ENCODE measurements around the gene HOXA3. TPM values are rescaled to one million over a fixed set of nuclear protein-coding genes. Genes with fewer than 3 reads are reported as not detected.

HOXA3 gene
- total RNA-seq, 1 donor from 2014 or later: not detected

DNA sequence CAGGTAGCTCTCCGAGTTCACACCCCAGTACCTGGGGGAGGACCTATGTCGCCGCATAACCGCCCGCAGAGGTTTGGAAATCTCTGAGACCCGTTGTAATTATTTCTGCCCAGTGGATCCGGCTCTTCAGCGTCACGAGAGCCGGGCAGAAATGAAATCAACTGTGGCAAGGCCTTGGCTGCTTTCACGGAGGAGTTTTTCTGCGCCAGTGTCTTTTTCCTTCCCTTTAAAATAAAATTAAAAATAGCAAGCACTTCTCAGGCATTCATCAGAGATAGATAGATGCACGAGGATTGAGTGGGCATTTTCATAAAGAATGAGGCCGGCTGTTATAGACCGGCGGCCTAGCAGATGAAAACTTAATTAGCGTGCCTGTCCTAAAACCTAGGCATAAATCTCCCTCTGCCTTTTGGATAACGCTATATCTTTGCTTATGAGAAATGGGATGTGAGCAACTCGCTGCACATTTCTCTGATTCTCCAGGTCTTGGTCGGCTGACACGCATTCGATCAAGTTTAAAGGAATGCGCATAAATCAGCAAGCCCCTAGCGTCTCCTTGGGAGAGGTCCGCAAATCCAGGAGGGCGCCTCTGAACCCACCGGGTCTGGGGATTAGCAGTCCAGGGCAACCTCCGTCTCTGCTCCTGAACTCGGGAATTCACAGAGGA is 41.1 kb upstream of the HOXA3 start:
- no peaks in the 10 kb centered on the region for H3K9me3 Mint-ChIP-seq
- no peaks in the 10 kb centered on the region for H3K36me3 Mint-ChIP-seq (ENCODE audit: low read depth)
- no peak for DNase-seq
- H3K4me1 Mint-ChIP-seq: peaks cover 3% of the 10 kb centered on the region
- H3K27me3 Mint-ChIP-seq: peaks cover 85% of the 10 kb centered on the region
- intact Hi-C loops (cut with micrococcal nuclease): no loop called here
- H3K27ac Mint-ChIP-seq: no peak overlapping the region
- peak overlapping the region; percentile 15 for H3K4me3 Mint-ChIP-seq

DNA sequence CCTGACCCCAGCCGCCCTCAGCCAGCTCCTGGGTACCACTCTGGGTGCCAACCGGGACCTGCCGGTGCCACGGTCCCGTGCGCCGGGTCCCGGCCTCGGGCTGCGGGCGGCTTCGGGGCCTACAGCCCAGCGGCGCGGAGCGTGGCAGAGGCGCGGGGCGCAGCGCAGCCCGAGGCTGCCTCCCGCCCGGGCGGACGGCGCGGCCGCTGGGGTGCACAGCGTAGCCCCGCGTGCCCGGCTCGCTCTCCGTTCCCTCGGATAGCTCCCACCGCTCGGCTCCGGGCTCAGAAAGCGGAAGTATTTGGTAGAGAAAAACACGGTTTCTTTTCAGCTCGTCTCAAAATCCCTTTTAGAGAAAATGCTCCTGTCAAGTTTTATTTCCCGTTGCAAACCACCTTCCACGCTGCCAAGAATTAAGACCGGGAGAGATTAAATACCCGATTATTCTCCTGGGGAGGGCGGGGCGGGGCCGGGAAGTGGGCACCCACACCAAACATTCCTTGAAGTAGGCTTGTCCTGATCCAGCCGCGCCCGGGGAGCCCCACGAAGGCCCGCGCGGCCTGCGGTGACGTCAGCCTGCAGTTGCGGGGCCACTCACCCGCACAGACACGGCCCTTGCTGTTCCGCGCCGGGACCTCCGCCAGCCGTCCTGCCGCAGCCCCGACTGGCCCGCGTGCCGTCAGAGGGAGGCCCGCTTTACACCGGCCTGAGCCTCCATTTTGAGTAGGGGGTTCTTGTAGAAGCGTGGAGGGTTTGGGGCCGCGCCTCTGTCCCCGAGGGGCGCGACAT is 40.4 kb upstream of the HOXA3 start:
- H3K27me3 Mint-ChIP-seq: peaks cover 85% of the 10 kb centered on the region

GRCh38 chr7:27191833-27192545 is 39.6 kb upstream of the HOXA3 start:
- no peak overlapping the region for H3K27ac Mint-ChIP-seq
- H3K27me3 Mint-ChIP-seq: peaks cover 85% of the 10 kb centered on the region
- no peak for DNase-seq
- peaks cover 5% of the 10 kb centered on the region for H3K4me1 Mint-ChIP-seq
- H3K36me3 Mint-ChIP-seq (ENCODE audit: low read depth): no peaks in the 10 kb centered on the region
- intact Hi-C loops (cut with micrococcal nuclease): no loop called here
- H3K4me3 Mint-ChIP-seq: no peak overlapping the region
- H3K9me3 Mint-ChIP-seq: no peaks in the 10 kb centered on the region

More for the DNA sequence above, 40.4 kb upstream of the HOXA3 start:
- H3K4me3 Mint-ChIP-seq: no peak overlapping the region
- peaks cover 5% of the 10 kb centered on the region for H3K4me1 Mint-ChIP-seq
- no peaks in the 10 kb centered on the region for H3K36me3 Mint-ChIP-seq (ENCODE audit: low read depth)
- no peak for DNase-seq
- no peak overlapping the region for H3K27ac Mint-ChIP-seq
- no peaks in the 10 kb centered on the region for H3K9me3 Mint-ChIP-seq
- intact Hi-C loops (cut with micrococcal nuclease): no loop called here

GRCh38 chr7:27191161-27191731 is 38.9 kb upstream of the HOXA3 start:
- peaks cover 5% of the 10 kb centered on the region for H3K4me1 Mint-ChIP-seq
- intact Hi-C loops (cut with micrococcal nuclease): no loop called here
- no peaks in the 10 kb centered on the region for H3K9me3 Mint-ChIP-seq
- no peak overlapping the region for H3K27ac Mint-ChIP-seq
- peaks cover 86% of the 10 kb centered on the region for H3K27me3 Mint-ChIP-seq
- no peak for DNase-seq
- H3K4me3 Mint-ChIP-seq: no peak overlapping the region
- H3K36me3 Mint-ChIP-seq (ENCODE audit: low read depth): no peaks in the 10 kb centered on the region

DNA sequence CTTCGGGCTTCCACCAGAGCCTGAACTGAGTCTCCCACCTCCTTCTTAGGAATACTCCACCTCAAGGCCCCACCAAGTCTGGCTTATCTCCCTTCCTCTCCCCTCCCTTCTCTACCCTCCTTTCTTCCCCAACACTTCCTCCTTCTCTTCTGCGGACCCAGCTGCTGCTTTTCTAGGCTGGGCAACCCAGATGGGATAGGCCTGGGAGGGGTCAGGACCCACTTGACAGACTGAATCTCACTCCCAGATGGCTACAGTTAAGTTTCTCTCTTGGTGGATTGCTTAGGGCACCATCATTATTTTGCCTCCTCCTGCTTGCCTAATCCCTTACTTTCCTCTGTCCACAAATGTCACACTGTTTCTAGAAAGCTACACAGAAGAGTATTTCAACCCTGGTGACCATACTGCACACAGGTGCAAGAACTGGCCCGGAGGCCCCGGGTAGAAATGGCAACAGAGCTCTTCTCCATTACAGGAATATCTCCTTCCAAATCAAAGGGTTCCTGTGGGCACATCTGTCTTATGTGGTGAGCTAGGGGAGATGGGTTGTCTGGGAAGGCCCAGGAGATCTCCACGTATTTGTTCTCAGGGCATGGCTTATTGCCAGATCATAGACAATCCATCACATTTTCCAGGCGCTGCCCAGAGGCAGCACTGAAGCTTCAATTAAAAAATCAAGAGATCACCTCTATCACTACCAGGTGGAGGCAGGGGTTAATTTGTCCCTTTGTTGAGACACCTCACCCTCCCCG is 37.8 kb upstream of the HOXA3 start:
- Mint-ChIP-seq H3K4me3 (no peak overlapping the region), H3K4me1 (peaks cover 11% of the 10 kb centered on the region)
- DNase-seq: no peak

DNA sequence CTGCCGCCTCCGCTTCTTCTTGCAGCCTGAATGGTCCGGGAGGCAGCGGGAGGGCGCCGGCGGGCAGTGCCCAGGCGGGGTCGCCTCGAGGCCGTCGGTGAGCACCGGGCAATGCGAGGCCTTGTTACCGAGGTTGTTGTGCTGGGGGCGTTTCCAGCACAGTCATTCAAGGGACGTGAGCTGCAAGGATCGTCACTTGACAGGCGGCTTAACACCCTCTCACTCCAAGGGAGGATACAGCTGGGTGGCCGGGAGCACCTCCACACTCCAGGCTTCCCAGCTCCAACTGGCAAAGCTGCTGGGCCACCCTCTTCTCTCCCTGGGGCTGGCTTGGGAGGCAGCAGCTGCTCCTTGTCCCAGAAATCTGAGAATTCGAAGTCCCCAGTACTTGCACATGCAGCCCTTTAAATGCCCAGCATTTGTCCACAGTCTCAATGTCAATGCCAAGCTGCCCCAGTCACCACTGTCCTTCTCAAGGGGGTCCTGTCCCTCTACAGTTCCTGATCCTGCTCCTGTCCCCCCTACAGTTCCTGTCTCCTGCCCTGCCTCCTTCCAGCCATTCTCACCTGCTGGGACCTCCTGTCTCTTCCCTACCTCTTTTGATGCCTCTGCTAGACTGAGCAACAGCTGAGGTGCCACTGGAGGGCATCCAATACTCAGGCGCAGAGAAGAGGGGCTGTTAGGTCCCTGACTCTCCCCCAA is 37.1 kb upstream of the HOXA3 start:
- Mint-ChIP-seq H3K4me1 (peaks cover 15% of the 10 kb centered on the region), H3K27me3 (peaks cover 89% of the 10 kb centered on the region), H3K4me3 (no peak overlapping the region), H3K27ac (no peak overlapping the region), H3K9me3 (no peaks in the 10 kb centered on the region), H3K36me3 (ENCODE audit: low read depth) (peaks cover 8% of the 10 kb centered on the region)
- no peak for DNase-seq
- intact Hi-C loops (cut with micrococcal nuclease): no loop called here

More for the DNA sequence above, 37.8 kb upstream of the HOXA3 start:
- Mint-ChIP-seq H3K27ac (no peak overlapping the region), H3K27me3 (peaks cover 90% of the 10 kb centered on the region), H3K36me3 (ENCODE audit: low read depth) (peaks cover 3% of the 10 kb centered on the region), H3K9me3 (no peaks in the 10 kb centered on the region)
- intact Hi-C loops (cut with micrococcal nuclease): no loop called here

DNA sequence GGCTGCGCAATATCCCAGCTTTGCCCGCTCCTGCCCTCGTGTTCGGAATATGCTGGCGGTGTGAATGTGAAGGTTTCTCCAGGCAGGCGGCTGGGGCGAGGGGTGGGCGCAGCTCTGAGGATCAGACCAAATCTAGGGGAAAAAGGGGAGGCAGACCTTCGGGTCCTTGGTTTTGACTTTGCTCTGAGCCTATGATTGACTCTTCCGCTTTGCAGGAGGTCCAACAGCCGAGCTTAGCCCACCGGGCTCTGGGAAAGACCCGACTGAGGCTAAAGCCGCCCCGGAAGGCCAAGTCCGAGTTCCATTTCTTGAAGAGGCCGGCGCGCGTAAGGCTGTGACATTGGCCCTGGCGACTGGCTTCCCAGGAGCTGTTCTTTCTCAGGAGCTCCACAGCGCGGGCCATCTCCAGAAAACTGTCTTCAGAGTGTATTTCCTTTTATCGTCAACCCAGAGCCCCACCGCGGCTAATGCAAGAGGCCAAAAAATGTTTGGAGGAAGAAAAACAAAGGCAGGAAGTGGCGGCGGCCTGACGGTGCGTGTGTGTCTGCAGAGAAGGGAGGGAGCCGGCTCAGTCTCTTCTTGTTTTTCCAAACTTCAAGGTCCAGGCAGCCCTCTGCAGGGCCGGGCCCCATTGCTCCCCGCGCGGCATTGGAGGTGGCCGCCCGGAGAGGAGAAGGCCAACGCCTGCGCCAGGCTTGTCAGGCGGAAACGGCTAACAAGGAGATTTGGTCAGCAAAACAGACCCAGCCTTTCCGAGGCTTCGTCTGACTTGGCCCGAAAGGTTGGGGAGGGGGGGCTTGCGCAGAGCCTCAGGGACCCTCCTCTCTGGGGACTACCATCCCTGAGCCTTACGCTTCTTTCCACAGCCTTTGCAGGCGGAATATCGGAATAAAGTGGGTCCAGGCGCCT is 36.3 kb upstream of the HOXA3 start:
- DNase-seq: peak; percentile 79
- peaks cover 8% of the 10 kb centered on the region for H3K36me3 Mint-ChIP-seq (ENCODE audit: low read depth)
- H3K27ac Mint-ChIP-seq: peak overlapping the region; percentile 41
- peaks cover 15% of the 10 kb centered on the region for H3K4me1 Mint-ChIP-seq
- H3K4me3 Mint-ChIP-seq: peak overlapping the region; percentile 64
- H3K9me3 Mint-ChIP-seq: no peaks in the 10 kb centered on the region
- intact Hi-C loops (cut with micrococcal nuclease): no loop called here
- peaks cover 88% of the 10 kb centered on the region for H3K27me3 Mint-ChIP-seq

- H3K27me3 Mint-ChIP-seq: peaks cover 87% of the 10 kb centered on the region
- H3K27ac Mint-ChIP-seq: no peak overlapping the region
- H3K9me3 Mint-ChIP-seq: no peaks in the 10 kb centered on the region
- intact Hi-C loops (cut with micrococcal nuclease): no loop called here
- DNase-seq: no peak
- H3K36me3 Mint-ChIP-seq (ENCODE audit: low read depth): peaks cover 8% of the 10 kb centered on the region
- H3K4me3 Mint-ChIP-seq: peak overlapping the region; percentile 64
- peaks cover 15% of the 10 kb centered on the region for H3K4me1 Mint-ChIP-seq
Observed at GRCh38 chr7:27187475-27188385, 35.3 kb upstream of the HOXA3 start.

- no peak overlapping the region for H3K27ac Mint-ChIP-seq
- DNase-seq: no peak
- intact Hi-C loops (cut with micrococcal nuclease): no loop called here
- peaks cover 8% of the 10 kb centered on the region for H3K36me3 Mint-ChIP-seq (ENCODE audit: low read depth)
- no peak overlapping the region for H3K4me3 Mint-ChIP-seq
- H3K9me3 Mint-ChIP-seq: no peaks in the 10 kb centered on the region
- H3K27me3 Mint-ChIP-seq: peaks cover 87% of the 10 kb centered on the region
- peaks cover 15% of the 10 kb centered on the region for H3K4me1 Mint-ChIP-seq
Observed at GRCh38 chr7:27186668-27187474, 34.5 kb upstream of the HOXA3 start.

DNA sequence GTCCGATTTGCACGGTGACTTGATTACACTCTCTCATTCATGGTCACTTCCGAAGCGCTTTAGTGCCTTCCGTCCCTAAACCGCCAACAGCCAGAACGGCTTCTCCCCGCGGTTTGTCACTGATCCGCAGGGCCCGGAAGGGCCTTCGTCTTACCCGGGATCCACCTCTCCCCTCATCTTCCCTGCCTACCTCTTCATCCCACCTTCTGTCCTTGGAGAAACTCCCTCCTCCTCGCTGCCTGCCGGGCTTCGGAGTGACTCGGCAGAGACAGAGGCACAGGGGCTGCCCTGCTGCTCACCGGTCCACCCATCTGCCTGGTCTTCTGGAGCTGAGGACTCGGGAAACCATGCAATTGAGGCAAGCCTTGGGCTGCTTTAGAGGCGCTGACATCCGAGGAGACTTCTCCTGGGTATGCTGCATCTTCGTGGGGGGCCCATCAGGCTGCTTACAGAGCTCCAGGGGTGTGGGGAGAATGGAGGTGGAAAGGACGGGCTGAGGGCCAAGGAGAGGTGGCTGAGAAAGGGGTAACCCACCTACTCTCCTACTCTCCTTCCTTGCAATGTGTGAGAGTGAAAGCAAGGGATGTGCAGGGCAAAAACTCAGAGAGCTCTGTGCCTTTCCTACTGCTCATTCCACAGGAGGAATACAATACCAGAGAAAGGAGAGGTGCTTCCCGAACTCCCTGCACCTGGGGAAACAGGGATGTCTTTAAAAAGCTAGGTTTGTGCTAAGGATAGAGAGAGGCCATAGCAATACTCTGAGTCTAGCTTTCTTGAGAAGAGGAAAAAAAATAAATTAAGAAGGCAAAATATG is 33.7 kb upstream of the HOXA3 start:
- H3K9me3 Mint-ChIP-seq: no peaks in the 10 kb centered on the region
- H3K4me1 Mint-ChIP-seq: peaks cover 15% of the 10 kb centered on the region
- DNase-seq: no peak
- H3K36me3 Mint-ChIP-seq (ENCODE audit: low read depth): peaks cover 8% of the 10 kb centered on the region
- H3K27me3 Mint-ChIP-seq: peaks cover 85% of the 10 kb centered on the region
- intact Hi-C loops (cut with micrococcal nuclease): loop anchor here (2.0 kb wide), 2 partner anchors 13 to 15 kb away; no protein-coding TSS in a partner anchor
- peak overlapping the region; percentile 63 for H3K4me3 Mint-ChIP-seq
- peak overlapping the region; percentile 75 for H3K27ac Mint-ChIP-seq

Data from activated CD4-positive, alpha-beta T cell treated with anti-CD3 and anti-CD28 coated beads, Interleukin-2, amount 10 ng/mL, durations not matched to agents 24 days and 14 days (primary cell).